ENCODE measurements around the gene TFE3.

Gene TFE3

GRCh38 chrX:49029876-49030275 lies 13.3 kb downstream of the TFE3 start:
- Histone ChIP-seq H3K4me3 (ENCODE audit: low read length) (no peak overlapping the region), H3K36me3 (ENCODE audit: insufficient read depth, low read length) (peaks cover 41% of the 10 kb centered on the region), H3K4me1 (ENCODE audit: control insufficient read depth, insufficient read depth, low read length) (no peaks in the 10 kb centered on the region), H3K27me3 (ENCODE audit: control insufficient read depth, insufficient read depth, low read length) (no peaks in the 10 kb centered on the region), H3K9me3 (replicated peaks; ENCODE audit: low read length) (no peaks in the 10 kb centered on the region), H3K4me2 (ENCODE audit: low read length) (no peak overlapping the region), H3K9ac (ENCODE audit: low read depth, low read length) (no peak overlapping the region)

- Histone ChIP-seq H3K9me3 (replicated peaks; ENCODE audit: low read length) (no peaks in the 10 kb centered on the region), H3K36me3 (ENCODE audit: insufficient read depth, low read length) (no peaks in the 10 kb centered on the region), H3K4me3 (ENCODE audit: low read length) (no peak overlapping the region), H3K4me2 (ENCODE audit: low read length) (no peak overlapping the region), H3K4me1 (ENCODE audit: control insufficient read depth, insufficient read depth, low read length) (no peaks in the 10 kb centered on the region), H3K9ac (ENCODE audit: low read depth, low read length) (no peak overlapping the region), H3K27me3 (ENCODE audit: control insufficient read depth, insufficient read depth, low read length) (no peaks in the 10 kb centered on the region)
Observed at GRCh38 chrX:49019599-49020249, 23.4 kb downstream of the TFE3 start.

GRCh38 chrX:49019050-49019449 lies 24.1 kb downstream of the TFE3 start:
- H3K36me3 ChIP-seq (ENCODE audit: insufficient read depth, low read length) = no peaks in the 10 kb centered on the region
- H3K27me3 ChIP-seq (ENCODE audit: control insufficient read depth, insufficient read depth, low read length) = no peaks in the 10 kb centered on the region
- H3K4me3 ChIP-seq (ENCODE audit: low read length) = no peak overlapping the region
- H3K4me1 ChIP-seq (ENCODE audit: control insufficient read depth, insufficient read depth, low read length) = no peaks in the 10 kb centered on the region
- no peaks in the 10 kb centered on the region for H3K9me3 ChIP-seq (replicated peaks; ENCODE audit: low read length)
- H3K9ac ChIP-seq (ENCODE audit: low read depth, low read length) = no peak overlapping the region
- no peak overlapping the region for H3K4me2 ChIP-seq (ENCODE audit: low read length)

GRCh38 chrX:49003696-49004095 lies 39.5 kb downstream of the TFE3 start:
- no peaks in the 10 kb centered on the region for H3K4me1 ChIP-seq (ENCODE audit: control insufficient read depth, insufficient read depth, low read length)
- no peaks in the 10 kb centered on the region for H3K27me3 ChIP-seq (ENCODE audit: control insufficient read depth, insufficient read depth, low read length)
- H3K4me3 ChIP-seq (ENCODE audit: low read length) = no peak overlapping the region
- peaks cover 1% of the 10 kb centered on the region for H3K36me3 ChIP-seq (ENCODE audit: insufficient read depth, low read length)
- H3K9me3 ChIP-seq (replicated peaks; ENCODE audit: low read length) = no peaks in the 10 kb centered on the region
- no peak overlapping the region for H3K9ac ChIP-seq (ENCODE audit: low read depth, low read length)
- H3K4me2 ChIP-seq (ENCODE audit: low read length) = no peak overlapping the region

- Histone ChIP-seq H3K9ac (ENCODE audit: low read depth, low read length) (peak within 1 kb of the TSS; percentile 83), H3K36me3 (ENCODE audit: insufficient read depth, low read length) (peaks cover 10% of the 10 kb centered on the region), H3K4me3 (ENCODE audit: low read length) (peak within 1 kb of the TSS; percentile 87), H3K4me1 (ENCODE audit: control insufficient read depth, insufficient read depth, low read length) (no peaks in the 10 kb centered on the region), H3K4me2 (ENCODE audit: low read length) (peak within 1 kb of the TSS; percentile 73), H3K27me3 (ENCODE audit: control insufficient read depth, insufficient read depth, low read length) (no peaks in the 10 kb centered on the region), H3K9me3 (replicated peaks; ENCODE audit: low read length) (no peaks in the 10 kb centered on the region)
Observed at GRCh38 chrX:49002091-49002935, 40.8 kb downstream of the TFE3 start, which contains the start of gene GRIPAP1. Gene GRIPAP1 (minus strand): TSS chrX:49002264. CDS start chrX:49002229, 35 bp downstream.

- Histone ChIP-seq H3K4me3 (ENCODE audit: low read length) (peak overlapping the region; percentile 87), H3K36me3 (ENCODE audit: insufficient read depth, low read length) (peaks cover 12% of the 10 kb centered on the region), H3K4me2 (ENCODE audit: low read length) (peak overlapping the region; percentile 73), H3K9me3 (replicated peaks; ENCODE audit: low read length) (no peaks in the 10 kb centered on the region), H3K9ac (ENCODE audit: low read depth, low read length) (peak overlapping the region; percentile 83), H3K4me1 (ENCODE audit: control insufficient read depth, insufficient read depth, low read length) (no peaks in the 10 kb centered on the region), H3K27me3 (ENCODE audit: control insufficient read depth, insufficient read depth, low read length) (no peaks in the 10 kb centered on the region)
Observed at GRCh38 chrX:49001521-49002090, 41.6 kb downstream of the TFE3 start.

- H3K4me3 ChIP-seq (ENCODE audit: low read length) = no peak overlapping the region
- no peaks in the 10 kb centered on the region for H3K27me3 ChIP-seq (ENCODE audit: control insufficient read depth, insufficient read depth, low read length)
- peaks cover 14% of the 10 kb centered on the region for H3K36me3 ChIP-seq (ENCODE audit: insufficient read depth, low read length)
- peak overlapping the region; percentile 73 for H3K4me2 ChIP-seq (ENCODE audit: low read length)
- no peak overlapping the region for H3K9ac ChIP-seq (ENCODE audit: low read depth, low read length)
- no peaks in the 10 kb centered on the region for H3K4me1 ChIP-seq (ENCODE audit: control insufficient read depth, insufficient read depth, low read length)
- no peaks in the 10 kb centered on the region for H3K9me3 ChIP-seq (replicated peaks; ENCODE audit: low read length)
Observed at GRCh38 chrX:49000636-49001035, 42.5 kb downstream of the TFE3 start.

- Histone ChIP-seq H3K4me1 (ENCODE audit: control insufficient read depth, insufficient read depth, low read length) (no peaks in the 10 kb centered on the region), H3K4me2 (ENCODE audit: low read length) (no peak overlapping the region), H3K4me3 (ENCODE audit: low read length) (no peak overlapping the region), H3K9me3 (replicated peaks; ENCODE audit: low read length) (no peaks in the 10 kb centered on the region), H3K36me3 (ENCODE audit: insufficient read depth, low read length) (peaks cover 14% of the 10 kb centered on the region), H3K9ac (ENCODE audit: low read depth, low read length) (no peak overlapping the region), H3K27me3 (ENCODE audit: control insufficient read depth, insufficient read depth, low read length) (no peaks in the 10 kb centered on the region)
Observed at GRCh38 chrX:48999030-48999429, 44.1 kb downstream of the TFE3 start.

GRCh38 chrX:48998391-48998790 lies 44.8 kb downstream of the TFE3 start:
- peaks cover 14% of the 10 kb centered on the region for H3K36me3 ChIP-seq (ENCODE audit: insufficient read depth, low read length)
- H3K4me2 ChIP-seq (ENCODE audit: low read length) = no peak overlapping the region
- H3K4me3 ChIP-seq (ENCODE audit: low read length) = no peak overlapping the region
- H3K9me3 ChIP-seq (replicated peaks; ENCODE audit: low read length) = no peaks in the 10 kb centered on the region
- no peaks in the 10 kb centered on the region for H3K27me3 ChIP-seq (ENCODE audit: control insufficient read depth, insufficient read depth, low read length)
- H3K9ac ChIP-seq (ENCODE audit: low read depth, low read length) = no peak overlapping the region
- no peaks in the 10 kb centered on the region for H3K4me1 ChIP-seq (ENCODE audit: control insufficient read depth, insufficient read depth, low read length)

GRCh38 chrX:48997865-48998264 lies 45.3 kb downstream of the TFE3 start:
- H3K4me2 ChIP-seq (ENCODE audit: low read length) = no peak overlapping the region
- H3K27me3 ChIP-seq (ENCODE audit: control insufficient read depth, insufficient read depth, low read length) = no peaks in the 10 kb centered on the region
- H3K36me3 ChIP-seq (ENCODE audit: insufficient read depth, low read length) = peaks cover 14% of the 10 kb centered on the region
- H3K4me3 ChIP-seq (ENCODE audit: low read length) = no peak overlapping the region
- no peaks in the 10 kb centered on the region for H3K9me3 ChIP-seq (replicated peaks; ENCODE audit: low read length)
- H3K9ac ChIP-seq (ENCODE audit: low read depth, low read length) = no peak overlapping the region
- H3K4me1 ChIP-seq (ENCODE audit: control insufficient read depth, insufficient read depth, low read length) = no peaks in the 10 kb centered on the region

GRCh38 chrX:48997455-48997854 lies 45.7 kb downstream of the TFE3 start:
- H3K4me3 ChIP-seq (ENCODE audit: low read length) = no peak overlapping the region
- H3K9me3 ChIP-seq (replicated peaks; ENCODE audit: low read length) = no peaks in the 10 kb centered on the region
- H3K27me3 ChIP-seq (ENCODE audit: control insufficient read depth, insufficient read depth, low read length) = no peaks in the 10 kb centered on the region
- no peak overlapping the region for H3K9ac ChIP-seq (ENCODE audit: low read depth, low read length)
- peaks cover 14% of the 10 kb centered on the region for H3K36me3 ChIP-seq (ENCODE audit: insufficient read depth, low read length)
- no peaks in the 10 kb centered on the region for H3K4me1 ChIP-seq (ENCODE audit: control insufficient read depth, insufficient read depth, low read length)
- H3K4me2 ChIP-seq (ENCODE audit: low read length) = no peak overlapping the region
